Ecto neural progenitor cell (in vitro differentiated cells): ENCODE results near the gene EXO1.

Source experiments
- DNase-seq: peaks from one replicate; pipeline ENCODE4 v3.0.0-alpha.2; 2018; ENCODE audit warnings: low spot score

Gene EXO1

DNA sequence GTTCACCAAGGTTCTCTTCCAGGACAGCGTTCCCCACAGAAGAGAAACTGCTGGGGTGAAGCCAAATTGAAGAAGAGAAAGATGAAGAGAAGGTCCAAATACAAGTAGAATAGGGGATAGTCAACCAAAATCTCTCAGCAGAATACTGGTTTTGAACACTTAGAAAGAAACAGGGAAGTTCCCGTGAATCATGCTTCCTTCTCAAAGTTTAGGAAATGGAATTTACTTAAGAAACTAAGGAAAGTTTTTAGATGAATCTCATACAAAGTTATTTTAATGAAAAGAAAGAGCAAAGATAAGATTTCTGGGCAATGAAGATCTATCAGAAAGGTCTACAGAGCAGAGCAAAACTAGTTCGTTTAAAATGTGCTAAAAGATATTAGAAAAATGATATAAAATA, 43.3 kb downstream of the EXO1 start:
- DNase-seq = no peak

GRCh38 chr1:241894016-241894415, 46.0 kb downstream of the EXO1 start:
- DNase-seq = no peak

GRCh38 chr1:241895013-241895412, 47.0 kb downstream of the EXO1 start:
- DNase-seq = no peak

DNA sequence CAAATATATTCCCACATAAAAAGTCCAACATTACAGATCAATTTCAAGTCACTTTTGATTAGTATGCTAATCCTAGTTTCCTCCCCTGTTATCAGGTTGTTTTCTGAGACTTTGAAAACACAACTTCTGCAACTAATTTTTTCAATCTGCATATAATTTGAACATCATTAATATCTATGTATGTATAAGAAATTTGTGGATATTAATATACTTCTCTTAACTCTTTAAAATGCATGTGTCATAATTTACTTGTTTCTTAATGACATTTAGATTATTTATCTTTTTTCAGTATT, 48.6 kb downstream of the EXO1 start:
- no peak for DNase-seq

- DNase-seq = no peak
Observed at GRCh38 chr1:241899210-241899609, 51.2 kb downstream of the EXO1 start.

- DNase-seq = no peak
Observed at GRCh38 chr1:241900381-241900780, 52.4 kb downstream of the EXO1 start.

- DNase-seq = no peak
Observed at GRCh38 chr1:241902391-241903065, 54.5 kb downstream of the EXO1 start.

- no peak for DNase-seq
Observed at GRCh38 chr1:241916196-241916595, 68.2 kb downstream of the EXO1 start.

DNA sequence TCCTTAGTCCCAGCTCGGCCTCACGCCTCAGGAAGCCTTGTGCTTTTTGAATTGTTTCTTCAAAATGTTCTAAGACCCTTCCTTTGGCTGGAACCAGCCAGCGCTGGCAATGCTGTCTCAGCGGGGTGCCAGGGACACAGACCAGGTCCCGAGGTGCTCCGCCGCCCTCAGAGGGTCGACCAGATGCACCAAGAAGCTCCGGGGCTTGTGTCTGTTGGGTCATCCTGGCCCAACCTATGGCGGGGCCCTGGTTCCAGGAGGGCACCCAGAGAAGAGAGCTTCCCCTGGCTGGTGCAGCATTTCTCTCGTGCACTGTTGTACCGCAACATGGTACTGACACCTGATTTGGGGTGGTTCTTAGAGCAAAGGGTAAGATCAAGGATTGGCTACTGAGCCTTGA, 69.5 kb downstream of the EXO1 start:
- no peak for DNase-seq

DNA sequence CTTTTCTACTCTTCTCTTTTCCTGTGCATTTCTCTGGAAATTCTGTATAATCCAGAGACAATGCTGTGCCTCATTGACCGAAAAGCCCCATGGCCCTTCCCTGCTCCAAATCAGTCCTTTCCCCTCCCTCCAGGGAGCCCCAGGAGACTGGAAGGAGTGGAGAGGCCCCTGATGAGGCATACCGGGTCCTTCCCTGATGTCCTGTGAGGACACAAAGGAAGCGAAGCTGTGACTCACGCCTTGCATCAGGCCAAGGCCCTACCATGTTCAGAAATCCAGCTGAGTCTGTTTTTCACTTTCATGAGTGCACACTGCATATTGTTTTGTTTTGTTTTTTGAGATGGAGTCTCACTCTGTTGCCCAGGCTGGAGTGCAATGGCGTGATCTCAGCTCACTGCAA, 70.9 kb downstream of the EXO1 start:
- DNase-seq = no peak

- DNase-seq = no peak
Observed at GRCh38 chr1:241924080-241924808, 76.2 kb downstream of the EXO1 start.

DNA sequence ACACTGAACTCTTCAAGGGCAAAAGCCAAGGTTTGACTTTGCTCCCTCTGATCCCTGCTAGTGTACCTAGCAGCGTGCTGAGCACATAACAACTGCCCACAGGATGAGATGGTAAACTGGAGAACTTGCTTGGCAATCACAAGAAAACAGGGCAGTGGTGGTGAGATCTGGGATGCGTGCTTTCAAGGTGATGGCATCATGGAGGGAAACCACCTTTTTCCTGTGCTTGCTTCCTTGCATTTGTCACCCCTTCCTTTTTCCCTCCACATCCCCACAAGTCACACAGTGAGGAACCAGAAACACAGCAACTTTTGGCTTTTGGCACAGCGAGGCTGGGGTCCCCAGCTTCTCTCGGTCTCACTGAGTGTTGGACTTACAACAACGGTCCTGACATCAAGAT, 78.1 kb downstream of the EXO1 start:
- no peak for DNase-seq

- DNase-seq = no peak
Observed at GRCh38 chr1:241927321-241927720, 79.3 kb downstream of the EXO1 start.

DNA sequence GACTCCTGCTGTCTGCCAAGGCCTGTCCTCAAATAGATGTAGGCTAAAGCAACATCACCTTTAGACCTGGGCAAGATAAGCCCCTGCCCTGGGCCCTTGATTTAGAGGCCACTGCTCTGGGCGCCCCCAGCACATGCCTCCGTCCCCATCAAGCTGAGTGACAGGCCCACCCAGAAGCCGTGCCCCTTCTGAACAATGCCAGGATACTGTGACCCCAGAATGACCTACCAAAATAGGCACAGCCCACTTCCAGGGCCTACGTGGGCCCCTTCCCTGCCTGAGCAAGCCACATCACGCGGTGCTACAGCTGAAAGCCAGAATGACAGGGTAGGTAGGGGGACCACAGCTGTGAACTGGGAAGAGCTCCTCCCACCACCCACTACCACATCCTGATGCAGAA, 84.8 kb downstream of the EXO1 start:
- DNase-seq = peak; percentile 57

DNA sequence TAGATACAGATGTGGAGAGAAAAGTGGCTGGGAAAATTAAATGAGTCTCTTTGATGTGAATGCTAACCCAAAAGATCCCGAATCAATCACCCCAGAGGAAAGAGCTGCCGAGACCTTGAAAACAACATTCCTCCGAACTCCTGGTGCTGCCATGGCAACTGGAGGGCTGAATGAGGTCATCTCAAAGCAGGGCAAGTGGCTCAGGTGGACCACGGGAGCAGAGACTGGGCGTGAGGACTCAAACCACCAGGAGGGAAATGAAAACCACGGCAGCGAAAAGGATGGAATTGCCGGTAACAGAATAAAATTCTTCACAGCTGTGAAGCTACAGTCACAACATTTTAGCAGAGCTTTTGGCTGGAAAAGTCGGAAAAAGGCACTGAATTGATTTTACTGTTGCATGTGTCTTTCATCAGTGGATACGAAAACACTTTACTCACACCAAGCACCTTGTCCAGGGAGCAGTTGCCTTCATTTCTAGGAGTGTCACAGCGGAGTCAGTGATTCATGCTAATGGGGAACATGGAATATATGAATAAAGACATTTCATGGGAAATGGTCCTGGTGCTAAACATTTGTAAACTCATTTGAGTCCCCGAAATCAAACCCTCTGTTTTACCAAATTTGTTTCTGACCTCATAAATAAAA, 86.3 kb downstream of the EXO1 start:
- peak; percentile 77 for DNase-seq

GRCh38 chr1:241934866-241935265, 86.9 kb downstream of the EXO1 start:
- no peak for DNase-seq
